Measurements from ENCODE around the gene AKR1E2. TPM values are rescaled to one million over a fixed set of nuclear protein-coding genes. Genes with fewer than 3 reads are reported as not detected.
A peak's percentile ranks its signal among the peaks of the same experiment; 100 is the strongest.

Gene AKR1E2
- total and polyA plus RNA-seq, 10 of the 15 experiments (the other 5 are each of a cell fraction or from before 2014, with no cell fraction given): not detected

DNA sequence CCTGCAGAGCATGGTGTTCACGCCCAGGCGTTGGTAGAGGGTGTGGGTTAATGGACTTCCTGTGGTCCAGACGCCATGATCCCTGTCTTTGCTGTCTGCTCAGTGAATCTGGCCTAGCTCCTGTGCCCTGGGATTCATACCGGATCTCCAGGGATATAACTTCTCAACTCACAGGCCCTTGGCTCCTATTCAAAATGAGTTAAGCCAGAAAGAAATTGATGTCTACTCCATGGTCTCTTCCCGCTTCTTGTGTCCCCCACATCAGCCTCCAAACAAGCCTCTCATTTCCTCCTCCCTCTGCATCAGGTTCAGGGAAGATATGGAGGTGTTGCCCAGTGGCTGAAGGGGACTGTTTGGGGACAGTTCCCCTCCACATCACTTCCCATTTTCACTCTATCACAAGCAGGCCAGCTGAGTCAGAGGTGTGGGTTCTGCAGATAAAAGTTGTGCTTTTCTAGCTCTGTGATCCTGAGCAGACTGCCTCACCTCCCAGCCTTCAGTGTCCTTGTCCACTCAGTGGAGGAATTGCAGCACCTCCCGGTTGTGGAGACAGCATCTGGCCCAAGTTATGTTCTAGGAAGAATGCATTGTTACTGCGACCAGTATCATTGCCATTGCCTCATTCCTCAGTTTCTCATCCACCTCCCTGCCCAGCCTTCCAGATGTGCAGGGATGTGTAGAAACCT, 22.5 kb downstream of the AKR1E2 start:
- intact Hi-C loops (cut with micrococcal nuclease; ENCODE audit: unreplicated experiment) (loop anchor here (2.0 to 10.0 kb wide), 6 partner anchors 134 to 774 kb away; partner anchors contain the start of gene AKR1C3), in situ Hi-C loops (cut with MboI) (loop anchor here (5.0 to 10.0 kb wide), 3 partner anchors 436 to 776 kb away; no protein-coding TSS in a partner anchor)
- FAIRE-seq: no peak
- H3K9me3 ChIP-seq (replicated peaks; ENCODE audit: control insufficient read depth, insufficient read depth, low read length): no peaks in the 10 kb centered on the region
- H3K4me3 ChIP-seq: no peak overlapping the region
- H3K27me3 ChIP-seq (replicated peaks in 1 of 2; ENCODE audit: control insufficient read depth in 2 of 2, insufficient read depth in 2 of 2, low read length in 1 of 2): no peaks in the 10 kb centered on the region
- CTCF ChIA-PET: interaction anchor here (0.7 to 5.6 kb wide), 13 partner anchors 10 to 773 kb away, joined by 3 to 56 read pairs (median 6); no protein-coding TSS in a partner anchor
- peak; percentile 23; the same call in 2 of the 3 replicates for ATAC-seq
- H2AFZ ChIP-seq (ENCODE audit: control insufficient read depth, low read depth, low read length): no peak overlapping the region
- WGBS (ENCODE audit: insufficient coverage, insufficient replicate concordance, low lambda C conversion rate, missing lambda C conversion rate): 22% methylated on average over 7 of the region's 7 CpGs
- H4K20me1 ChIP-seq (ENCODE audit: control insufficient read depth, insufficient read depth): no peaks in the 10 kb centered on the region
- SMC1A ChIA-PET (ENCODE audit: uncharacterized antibody, unreplicated experiment): interaction anchor here (1.3 to 3.3 kb wide), 3 partner anchors 10 to 585 kb away, joined by 5 to 28 read pairs (median 12); no protein-coding TSS in a partner anchor
- POLR2A ChIA-PET: no interaction called here
- TF ChIP-seq SPI1 (IDR thresholded peaks at IDR 0.05; ENCODE audit: borderline replicate concordance, insufficient read depth, low read depth, low read length) (peak; percentile 67; the same call in 1 of the 2 replicates), TBL1XR1 (IDR thresholded peaks at IDR 0.05; ENCODE audit: low read depth, low read length) (no peak)
- no peaks in the 10 kb centered on the region for H3K79me2 ChIP-seq (ENCODE audit: control insufficient read depth, insufficient read depth, low read length)
- RAD21 ChIA-PET (ENCODE audit: unreplicated experiment): interaction anchor here (1.5 to 3.8 kb wide), 3 partner anchors 136 to 586 kb away, joined by 4 to 18 read pairs (median 12); no protein-coding TSS in a partner anchor
- H3K4me2 ChIP-seq (ENCODE audit: control insufficient read depth, insufficient read depth): no peak overlapping the region
- no TSS peak for BruUV-seq (replicated peaks)
- no peaks in the 10 kb centered on the region for H3K36me3 ChIP-seq (ENCODE audit: control insufficient read depth in 2 of 2, insufficient read depth in 2 of 2, low read length in 1 of 2)
- no peak overlapping the region for H3K9ac ChIP-seq (ENCODE audit: control insufficient read depth, insufficient read depth, low read length)
- no peak overlapping the region for H3K27ac ChIP-seq (ENCODE audit: control insufficient read depth, insufficient read depth)
- H3K4me1 ChIP-seq (ENCODE audit: control insufficient read depth, insufficient read depth, low read length): no peaks in the 10 kb centered on the region; the same call in 1 of the 2 replicates
- no peak for DNase-seq (ENCODE audit: low read depth, low spot score)

DNA sequence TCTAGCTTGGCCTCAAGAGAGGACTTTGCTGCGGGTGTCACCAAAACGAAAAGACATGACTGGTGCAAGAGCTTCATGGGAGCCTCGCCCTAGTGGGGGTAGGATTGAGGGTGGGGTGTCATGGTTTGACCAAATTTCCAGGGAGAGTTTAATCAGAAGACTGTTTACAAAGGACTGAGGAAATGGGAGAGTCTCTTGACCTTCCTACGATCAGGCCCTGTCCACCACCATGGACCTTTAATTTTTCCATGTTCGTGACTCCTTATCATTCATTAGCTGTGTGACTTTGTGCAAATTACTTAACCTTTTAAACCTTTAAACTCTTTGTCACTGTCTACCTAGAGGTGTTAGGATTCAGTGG, 23.0 kb downstream of the AKR1E2 start:
- no peaks in the 10 kb centered on the region for H4K20me1 ChIP-seq (ENCODE audit: control insufficient read depth, insufficient read depth)
- WGBS (ENCODE audit: insufficient coverage, insufficient replicate concordance, low lambda C conversion rate, missing lambda C conversion rate): 52% methylated on average over 5 of the region's 5 CpGs
- H3K4me2 ChIP-seq (ENCODE audit: control insufficient read depth, insufficient read depth): no peak overlapping the region
- ATAC-seq: no peak
- in situ Hi-C loops (cut with MboI) (loop anchor here (5.0 to 10.0 kb wide), 3 partner anchors 436 to 776 kb away; no protein-coding TSS in a partner anchor), intact Hi-C loops (cut with micrococcal nuclease; ENCODE audit: unreplicated experiment) (loop anchor here (2.0 to 10.0 kb wide), 6 partner anchors 133 to 773 kb away; partner anchors contain the start of gene AKR1C3)
- H3K27ac ChIP-seq (ENCODE audit: control insufficient read depth, insufficient read depth): no peak overlapping the region
- no peak overlapping the region for H3K4me3 ChIP-seq
- H3K9me3 ChIP-seq (replicated peaks; ENCODE audit: control insufficient read depth, insufficient read depth, low read length): no peaks in the 10 kb centered on the region
- no peaks in the 10 kb centered on the region for H3K27me3 ChIP-seq (replicated peaks in 1 of 2; ENCODE audit: control insufficient read depth in 2 of 2, insufficient read depth in 2 of 2, low read length in 1 of 2)
- FAIRE-seq: no peak
- no peak for DNase-seq (ENCODE audit: low read depth, low spot score)
- no peak overlapping the region for H2AFZ ChIP-seq (ENCODE audit: control insufficient read depth, low read depth, low read length)
- no peaks in the 10 kb centered on the region for H3K79me2 ChIP-seq (ENCODE audit: control insufficient read depth, insufficient read depth, low read length)
- CTCF ChIA-PET: interaction anchor here (0.6 to 5.6 kb wide), 25 partner anchors 11 to 774 kb away, joined by 3 to 56 read pairs (median 6); no protein-coding TSS in a partner anchor
- SMC1A ChIA-PET (ENCODE audit: uncharacterized antibody, unreplicated experiment): interaction anchor here (0.9 to 3.3 kb wide), 5 partner anchors 10 to 774 kb away, joined by 3 to 28 read pairs (median 5); no protein-coding TSS in a partner anchor
- no peak overlapping the region for H3K9ac ChIP-seq (ENCODE audit: control insufficient read depth, insufficient read depth, low read length)
- BruUV-seq (replicated peaks): no TSS peak
- H3K4me1 ChIP-seq (ENCODE audit: control insufficient read depth, insufficient read depth, low read length): no peaks in the 10 kb centered on the region; the same call in 1 of the 2 replicates
- RAD21 ChIA-PET (ENCODE audit: unreplicated experiment): interaction anchor here (1.5 to 3.8 kb wide), 5 partner anchors 135 to 586 kb away, joined by 4 to 18 read pairs (median 5); no protein-coding TSS in a partner anchor
- POLR2A ChIA-PET: no interaction called here
- H3K36me3 ChIP-seq (ENCODE audit: control insufficient read depth in 2 of 2, insufficient read depth in 2 of 2, low read length in 1 of 2): no peaks in the 10 kb centered on the region
- TF ChIP-seq, protein P1, sequence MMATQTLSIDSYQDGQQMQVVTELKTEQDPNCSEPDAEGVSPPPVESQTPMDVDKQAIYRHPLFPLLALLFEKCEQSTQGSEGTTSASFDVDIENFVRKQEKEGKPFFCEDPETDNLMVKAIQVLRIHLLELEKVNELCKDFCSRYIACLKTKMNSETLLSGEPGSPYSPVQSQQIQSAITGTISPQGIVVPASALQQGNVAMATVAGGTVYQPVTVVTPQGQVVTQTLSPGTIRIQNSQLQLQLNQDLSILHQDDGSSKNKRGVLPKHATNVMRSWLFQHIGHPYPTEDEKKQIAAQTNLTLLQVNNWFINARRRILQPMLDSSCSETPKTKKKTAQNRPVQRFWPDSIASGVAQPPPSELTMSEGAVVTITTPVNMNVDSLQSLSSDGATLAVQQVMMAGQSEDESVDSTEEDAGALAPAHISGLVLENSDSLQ (IDR thresholded peaks at IDR 0.05): no peak
- TF ChIP-seq KAT2A (conservative IDR thresholded peaks at IDR 0.05; ENCODE audit: control insufficient read depth, low read depth, low read length) (no peak), SIX5 (IDR thresholded peaks at IDR 0.05; ENCODE audit: low read depth, low read length, severe bottlenecking) (no peak), FOS (IDR thresholded peaks at IDR 0.05; ENCODE audit: borderline replicate concordance, extremely low read depth, insufficient read length) (no peak), CHD4 (IDR thresholded peaks at IDR 0.05) (no peak), POU2F2 (IDR thresholded peaks at IDR 0.05; ENCODE audit: borderline replicate concordance, low read depth, low read length) (no peak), JUND (IDR thresholded peaks at IDR 0.05; ENCODE audit: low read depth, low read length) (no peak)
- TF ChIP-seq, protein P2, sequence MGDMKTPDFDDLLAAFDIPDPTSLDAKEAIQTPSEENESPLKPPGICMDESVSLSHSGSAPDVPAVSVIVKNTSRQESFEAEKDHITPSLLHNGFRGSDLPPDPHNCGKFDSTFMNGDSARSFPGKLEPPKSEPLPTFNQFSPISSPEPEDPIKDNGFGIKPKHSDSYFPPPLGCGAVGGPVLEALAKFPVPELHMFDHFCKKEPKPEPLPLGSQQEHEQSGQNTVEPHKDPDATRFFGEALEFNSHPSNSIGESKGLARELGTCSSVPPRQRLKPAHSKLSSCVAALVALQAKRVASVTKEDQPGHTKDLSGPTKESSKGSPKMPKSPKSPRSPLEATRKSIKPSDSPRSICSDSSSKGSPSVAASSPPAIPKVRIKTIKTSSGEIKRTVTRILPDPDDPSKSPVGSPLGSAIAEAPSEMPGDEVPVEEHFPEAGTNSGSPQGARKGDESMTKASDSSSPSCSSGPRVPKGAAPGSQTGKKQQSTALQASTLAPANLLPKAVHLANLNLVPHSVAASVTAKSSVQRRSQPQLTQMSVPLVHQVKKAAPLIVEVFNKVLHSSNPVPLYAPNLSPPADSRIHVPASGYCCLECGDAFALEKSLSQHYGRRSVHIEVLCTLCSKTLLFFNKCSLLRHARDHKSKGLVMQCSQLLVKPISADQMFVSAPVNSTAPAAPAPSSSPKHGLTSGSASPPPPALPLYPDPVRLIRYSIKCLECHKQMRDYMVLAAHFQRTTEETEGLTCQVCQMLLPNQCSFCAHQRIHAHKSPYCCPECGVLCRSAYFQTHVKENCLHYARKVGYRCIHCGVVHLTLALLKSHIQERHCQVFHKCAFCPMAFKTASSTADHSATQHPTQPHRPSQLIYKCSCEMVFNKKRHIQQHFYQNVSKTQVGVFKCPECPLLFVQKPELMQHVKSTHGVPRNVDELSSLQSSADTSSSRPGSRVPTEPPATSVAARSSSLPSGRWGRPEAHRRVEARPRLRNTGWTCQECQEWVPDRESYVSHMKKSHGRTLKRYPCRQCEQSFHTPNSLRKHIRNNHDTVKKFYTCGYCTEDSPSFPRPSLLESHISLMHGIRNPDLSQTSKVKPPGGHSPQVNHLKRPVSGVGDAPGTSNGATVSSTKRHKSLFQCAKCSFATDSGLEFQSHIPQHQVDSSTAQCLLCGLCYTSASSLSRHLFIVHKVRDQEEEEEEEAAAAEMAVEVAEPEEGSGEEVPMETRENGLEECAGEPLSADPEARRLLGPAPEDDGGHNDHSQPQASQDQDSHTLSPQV (IDR thresholded peaks at IDR 0.05): no peak

All from GM12878 (cell line).